Keratinocyte (primary cell): Measurements from ENCODE around the gene LGR6. TPM values are rescaled to one million over a fixed set of nuclear protein-coding genes. Genes with fewer than 3 reads are reported as not detected.

Source experiments
- DNase-seq: peaks from one replicate; pipeline ENCODE4 v3.0.0-alpha.2; 2011; ENCODE audit warnings: low read depth, missing footprints, low spot score
- FAIRE-seq: peaks from 2 replicates; lab custom pipeline; 2011; peaks lifted over from hg19 to GRCh38; lab: Jason Lieb, UNC
- H2AFZ ChIP-seq: 2 replicates; pipeline ENCODE4 v1.6.0; 2012; ENCODE audit warnings: low read length, control low read depth, inconsistent platforms; ENCODE audit not compliant: control insufficient read depth
- H3K27ac ChIP-seq: 2 replicates; pipeline ENCODE4 v1.5.1; 2011; ENCODE audit warnings: low read length; ENCODE audit not compliant: control insufficient read depth, insufficient read depth
- H3K27me3 ChIP-seq: 3 replicates; pipeline ENCODE4 v1.6.0; 2011; ENCODE audit warnings: low read length; ENCODE audit not compliant: control insufficient read depth, insufficient read depth; ENCODE audit errors: extremely low read depth
- H3K36me3 ChIP-seq, 2 experiments: 2 replicates in 1 of 2; 3 replicates in 1 of 2; pipeline ENCODE4 v1.5.1; 2011; ENCODE audit warnings: low read length in 2 of 2, mild to moderate bottlenecking in 1 of 2; ENCODE audit not compliant: control insufficient read depth in 2 of 2, insufficient read depth in 2 of 2; ENCODE audit errors: extremely low read depth in 1 of 2
- H3K4me1 ChIP-seq: 3 replicates; pipeline ENCODE4 v1.5.1; 2011; ENCODE audit warnings: low read length; ENCODE audit not compliant: control insufficient read depth, insufficient read depth; ENCODE audit errors: extremely low read depth
- H3K4me2 ChIP-seq: 3 replicates; pipeline ENCODE4 v1.6.0; 2011; ENCODE audit warnings: low read depth, low read length; ENCODE audit not compliant: control insufficient read depth, insufficient read depth; ENCODE audit errors: extremely low read depth
- H3K4me3 ChIP-seq, 3 experiments: fragments of 200-600 bp in 1 of 3; sonication (generic) in 1 of 3; 2 replicates in 2 of 3; 3 replicates in 1 of 3; pipeline ENCODE4 v1.5.1; 2011 to 2016; ENCODE audit warnings: low read length in 3 of 3, mild to moderate bottlenecking in 3 of 3, control low read depth in 2 of 3, inconsistent platforms in 1 of 3, low read depth in 1 of 3, mixed read lengths in 1 of 3, mixed run types in 1 of 3, moderate library complexity in 1 of 3; ENCODE audit not compliant: control insufficient read depth in 2 of 3, insufficient read depth in 2 of 3; ENCODE audit errors: extremely low read depth in 1 of 3
- H3K79me2 ChIP-seq: 2 replicates; pipeline ENCODE4 v1.6.0; 2012; ENCODE audit warnings: low read length; ENCODE audit not compliant: control insufficient read depth, insufficient read depth
- H3K9ac ChIP-seq: 3 replicates; pipeline ENCODE4 v1.6.0; 2011; ENCODE audit warnings: low read length; ENCODE audit not compliant: control insufficient read depth, insufficient read depth; ENCODE audit errors: extremely low read depth
- H3K9me1 ChIP-seq: 3 replicates; pipeline ENCODE4 v1.6.0; 2011; ENCODE audit warnings: low read length; ENCODE audit not compliant: control insufficient read depth, insufficient read depth; ENCODE audit errors: extremely low read depth
- H3K9me3 ChIP-seq: 2 replicates; pipeline ENCODE4 v1.5.1; 2012; ENCODE audit warnings: low read depth, low read length; ENCODE audit not compliant: control insufficient read depth
- H4K20me1 ChIP-seq: 3 replicates; pipeline ENCODE4 v1.6.0; 2011; ENCODE audit warnings: low read length; ENCODE audit not compliant: control insufficient read depth, insufficient read depth; ENCODE audit errors: extremely low read depth
- CTCF ChIP-seq, 3 experiments: IDR thresholded peaks in 1 of 3; conservative IDR thresholded peaks in 1 of 3; optimal IDR thresholded peaks in 1 of 3; 2 replicates in 2 of 3; 3 replicates in 1 of 3; pipeline versions ENCODE3 to v1.5.1; 2011; ENCODE audit warnings: low read length in 3 of 3, mild to moderate bottlenecking in 3 of 3, moderate library complexity in 2 of 3, control low read depth in 1 of 3, inconsistent platforms in 1 of 3; ENCODE audit not compliant: insufficient read depth in 2 of 3; ENCODE audit errors: extremely low read depth in 1 of 3
- EZH2 ChIP-seq: IDR thresholded peaks from one replicate; pipeline ENCODE4 v1.6.1; 2012; ENCODE audit warnings: inconsistent platforms, mild to moderate bottlenecking, low read length, moderate library complexity
- dilution Hi-C: fragments of 300-500 bp; cut with MboI; formaldehyde crosslinking; loops from one replicate; pipeline ENCODE4 v1.7.0; 2020; ENCODE audit warnings: low sequenced_read_pairs; ENCODE audit not compliant: extremely low pct_ligation_motif_present
- polyA plus RNA-seq, 5 experiments: library from polyadenylated mRNA; depleted of rRNA in 3 of 5; stranded (reverse) in 3 of 5; stranded (forward) in 1 of 5; unstranded in 1 of 5; fragments of >200 nt; gene quantifications; 1 replicate in 1 of 5; 2 replicates in 3 of 5; 3 replicates in 1 of 5; pipeline versions ENCODE4 v1.2.1 to v1.2.3, GENCODE V29; 2011 to 2012; ENCODE audit warnings: missing spikeins in 2 of 5, low read depth in 1 of 5, low replicate concordance in 1 of 5

Gene LGR6
- polyA plus RNA-seq, 1 donor (not counting 4 experiments of a cell fraction or from before 2014, with no cell fraction given): 0.42 TPM

GRCh38 chr1:202316186-202316585, 122.6 kb downstream of the LGR6 start:
- H3K79me2 ChIP-seq: no peaks in the 10 kb centered on the region
- no peak overlapping the region for H2AFZ ChIP-seq
- no peaks in the 10 kb centered on the region for H3K27me3 ChIP-seq
- FAIRE-seq (no peak), DNase-seq (no peak)
- dilution Hi-C loops: no loop called here
- H3K4me2 ChIP-seq: no peak overlapping the region
- no peak overlapping the region for H3K4me3 ChIP-seq
- no peak overlapping the region for H3K9ac ChIP-seq
- H3K9me1 ChIP-seq: no peaks in the 10 kb centered on the region
- H3K36me3 ChIP-seq: no peaks in the 10 kb centered on the region
- no peaks in the 10 kb centered on the region for H3K9me3 ChIP-seq
- no peaks in the 10 kb centered on the region for H4K20me1 ChIP-seq
- no peak overlapping the region for H3K27ac ChIP-seq
- peaks cover 7% of the 10 kb centered on the region for H3K4me1 ChIP-seq
- TF ChIP-seq CTCF (optimal IDR thresholded peaks at IDR 0.05 in 1 of 3, IDR thresholded peaks at IDR 0.05 in 1 of 3, conservative IDR thresholded peaks at IDR 0.05 in 1 of 3; ENCODE audit: extremely low read depth in 1 of 3, insufficient read depth in 2 of 3, low read length in 3 of 3) (no peak), EZH2 (no peak)

GRCh38 chr1:202317941-202318925, 124.6 kb downstream of the LGR6 start:
- DNase-seq (no peak), FAIRE-seq (no peak)
- dilution Hi-C loops: no loop called here
- Histone ChIP-seq H3K4me3 (no peak overlapping the region), H3K79me2 (no peaks in the 10 kb centered on the region), H3K9me3 (no peaks in the 10 kb centered on the region), H3K36me3 (no peaks in the 10 kb centered on the region), H4K20me1 (no peaks in the 10 kb centered on the region), H2AFZ (no peak overlapping the region), H3K27ac (no peak overlapping the region), H3K9ac (no peak overlapping the region), H3K27me3 (no peaks in the 10 kb centered on the region), H3K9me1 (no peaks in the 10 kb centered on the region), H3K4me2 (no peak overlapping the region), H3K4me1 (no peaks in the 10 kb centered on the region)
- TF ChIP-seq EZH2 (no peak), CTCF (optimal IDR thresholded peaks at IDR 0.05 in 1 of 3, IDR thresholded peaks at IDR 0.05 in 1 of 3, conservative IDR thresholded peaks at IDR 0.05 in 1 of 3; ENCODE audit: extremely low read depth in 1 of 3, insufficient read depth in 2 of 3, low read length in 3 of 3) (no peak)
